Measurements from ENCODE around the gene ADAM11. TPM values are rescaled to one million over a fixed set of nuclear protein-coding genes. Genes with fewer than 3 reads are reported as not detected.

Gene ADAM11
- total and polyA plus RNA-seq, 2 donors from 2014 or later, result 0.24 to 0.28 TPM

GRCh38 chr17:44795928-44796327 is 37.1 kb downstream of the ADAM11 start:
- H3K4me1 ChIP-seq (ENCODE audit: control insufficient read depth in 2 of 3, insufficient read depth in 2 of 3, low read depth in 1 of 3, low read length in 3 of 3), result no peaks in the 10 kb centered on the region
- no peaks in the 10 kb centered on the region for H3K36me3 ChIP-seq (ENCODE audit: control insufficient read depth in 2 of 3, insufficient read depth in 3 of 3, low read length in 3 of 3)
- no peak for TF ChIP-seq CTCF (IDR thresholded peaks at IDR 0.05; ENCODE audit: borderline replicate concordance, extremely low read depth, insufficient read depth)
- no peak overlapping the region for H3K4me3 ChIP-seq (ENCODE audit: low read length in 3 of 3)
- DNase-seq (peak in 1 of 5 donors; percentile 28), FAIRE-seq (no peak)
- H3K27ac ChIP-seq (ENCODE audit: low read depth in 2 of 2, low read length in 2 of 2), result no peak overlapping the region
- H3K27me3 ChIP-seq (ENCODE audit: control insufficient read depth, insufficient read depth, low read length), result no peaks in the 10 kb centered on the region
- no peaks in the 10 kb centered on the region for H3K9me3 ChIP-seq (ENCODE audit: control insufficient read depth in 2 of 3, insufficient read depth in 1 of 3, low read length in 3 of 3)
- intact Hi-C loops (cut with DNase I), result no loop called here
- H3K9ac ChIP-seq (ENCODE audit: low read length in 3 of 3), result no peak overlapping the region

GRCh38 chr17:44796731-44797130 is 37.9 kb downstream of the ADAM11 start:
- no peak overlapping the region for H3K27ac ChIP-seq (ENCODE audit: low read depth in 2 of 2, low read length in 2 of 2)
- H3K27me3 ChIP-seq (ENCODE audit: control insufficient read depth, insufficient read depth, low read length), result no peaks in the 10 kb centered on the region
- H3K4me1 ChIP-seq (ENCODE audit: control insufficient read depth in 2 of 3, insufficient read depth in 2 of 3, low read depth in 1 of 3, low read length in 3 of 3), result no peaks in the 10 kb centered on the region
- no peak for FAIRE-seq
- no peaks in the 10 kb centered on the region for H3K9me3 ChIP-seq (ENCODE audit: control insufficient read depth in 2 of 3, insufficient read depth in 1 of 3, low read length in 3 of 3)
- no peak overlapping the region for H3K4me3 ChIP-seq (ENCODE audit: low read length in 3 of 3)
- intact Hi-C loops (cut with DNase I), result no loop called here
- DNase-seq, result no peak
- no peaks in the 10 kb centered on the region for H3K36me3 ChIP-seq (ENCODE audit: control insufficient read depth in 2 of 3, insufficient read depth in 3 of 3, low read length in 3 of 3)
- no peak overlapping the region for H3K9ac ChIP-seq (ENCODE audit: low read length in 3 of 3)
- no peak for TF ChIP-seq CTCF (IDR thresholded peaks at IDR 0.05; ENCODE audit: borderline replicate concordance, extremely low read depth, insufficient read depth)

GRCh38 chr17:44797802-44798201 is 39.0 kb downstream of the ADAM11 start:
- no peaks in the 10 kb centered on the region for H3K27me3 ChIP-seq (ENCODE audit: control insufficient read depth, insufficient read depth, low read length)
- no peak overlapping the region for H3K9ac ChIP-seq (ENCODE audit: low read length in 3 of 3)
- H3K4me3 ChIP-seq (ENCODE audit: low read length in 3 of 3), result no peak overlapping the region
- H3K36me3 ChIP-seq (ENCODE audit: control insufficient read depth in 2 of 3, insufficient read depth in 3 of 3, low read length in 3 of 3), result no peaks in the 10 kb centered on the region
- no peak overlapping the region for H3K27ac ChIP-seq (ENCODE audit: low read depth in 2 of 2, low read length in 2 of 2)
- no peaks in the 10 kb centered on the region for H3K4me1 ChIP-seq (ENCODE audit: control insufficient read depth in 2 of 3, insufficient read depth in 2 of 3, low read depth in 1 of 3, low read length in 3 of 3)
- intact Hi-C loops (cut with DNase I), result no loop called here
- TF ChIP-seq CTCF (IDR thresholded peaks at IDR 0.05; ENCODE audit: borderline replicate concordance, extremely low read depth, insufficient read depth), result no peak
- no peaks in the 10 kb centered on the region for H3K9me3 ChIP-seq (ENCODE audit: control insufficient read depth in 2 of 3, insufficient read depth in 1 of 3, low read length in 3 of 3)
- no peak for FAIRE-seq
- no peak for DNase-seq

- Histone ChIP-seq H3K4me1 (ENCODE audit: control insufficient read depth in 2 of 3, insufficient read depth in 2 of 3, low read depth in 1 of 3, low read length in 3 of 3) (no peaks in the 10 kb centered on the region), H3K9me3 (ENCODE audit: control insufficient read depth in 2 of 3, insufficient read depth in 1 of 3, low read length in 3 of 3) (no peaks in the 10 kb centered on the region), H3K36me3 (ENCODE audit: control insufficient read depth in 2 of 3, insufficient read depth in 3 of 3, low read length in 3 of 3) (no peaks in the 10 kb centered on the region), H3K4me3 (ENCODE audit: low read length in 3 of 3) (no peak overlapping the region), H3K9ac (ENCODE audit: low read length in 3 of 3) (no peak overlapping the region), H3K27ac (ENCODE audit: low read depth in 2 of 2, low read length in 2 of 2) (no peak overlapping the region), H3K27me3 (ENCODE audit: control insufficient read depth, insufficient read depth, low read length) (no peaks in the 10 kb centered on the region)
- FAIRE-seq (no peak), DNase-seq (no peak)
- intact Hi-C loops (cut with DNase I), result no loop called here
- TF ChIP-seq CTCF (IDR thresholded peaks at IDR 0.05; ENCODE audit: borderline replicate concordance, extremely low read depth, insufficient read depth), result no peak
Measured at GRCh38 chr17:44798356-44798755, 39.6 kb downstream of the ADAM11 start.

Measured in kidney (tissue), 14 donors.